DOHH2 (cell line): Measurements from ENCODE around the gene DAPP1.

Source experiments
- H3F3A ChIP-seq: fragments of 200-600 bp; sonication (generic), shearing (Covaris generic); 2 replicates; pipeline ENCODE4 v1.6.0; 2016; ENCODE audit warnings: antibody characterized with exemption, mild to moderate bottlenecking; ENCODE audit not compliant: control insufficient read depth, insufficient read depth
- H3K27ac ChIP-seq: fragments of 200-600 bp; sonication (generic); 2 replicates; pipeline ENCODE4 v1.5.1; 2014; ENCODE audit warnings: low read depth, mild to moderate bottlenecking, low read length, moderate library complexity
- H3K27me3 ChIP-seq: fragments of 200-600 bp; sonication (generic); 2 replicates; pipeline ENCODE4 v1.6.1; 2014; ENCODE audit warnings: mild to moderate bottlenecking, low read length, mixed read lengths; ENCODE audit not compliant: control insufficient read depth
- H3K36me3 ChIP-seq: fragments of 200-600 bp; sonication (generic); 2 replicates; pipeline ENCODE4 v1.6.1; 2014; ENCODE audit warnings: mild to moderate bottlenecking, low read length, moderate library complexity, mixed read lengths; ENCODE audit not compliant: control insufficient read depth
- H3K4me1 ChIP-seq: fragments of 200-600 bp; sonication (generic); 2 replicates; pipeline ENCODE4 v1.6.1; 2014; ENCODE audit warnings: mild to moderate bottlenecking, low read length, mixed read lengths; ENCODE audit not compliant: control insufficient read depth
- H3K4me2 ChIP-seq: fragments of 200-600 bp; sonication (generic); 2 replicates; pipeline ENCODE4 v1.6.0; 2014; ENCODE audit warnings: mild to moderate bottlenecking, low read length, moderate library complexity
- H3K4me3 ChIP-seq: fragments of 200-600 bp; sonication (generic); 2 replicates; pipeline ENCODE4 v1.5.1; 2014; ENCODE audit warnings: mild to moderate bottlenecking, low read length, mixed read lengths
- H3K79me2 ChIP-seq: fragments of 200-600 bp; sonication (generic); 2 replicates; pipeline ENCODE4 v1.6.1; 2014; ENCODE audit warnings: mild to moderate bottlenecking, low read length, mixed read lengths; ENCODE audit not compliant: control insufficient read depth
- H3K9me2 ChIP-seq: fragments of 200-600 bp; sonication (generic); replicated peaks from 2 replicates; pipeline ENCODE4 v1.6.1; 2014; ENCODE audit warnings: mild to moderate bottlenecking, low read length, mixed read lengths; ENCODE audit not compliant: control insufficient read depth
- H3K9me3 ChIP-seq: fragments of 200-600 bp; sonication (generic); 2 replicates; pipeline ENCODE4 v1.6.1; 2014; ENCODE audit warnings: antibody characterized with exemption, low read length, mixed read lengths; ENCODE audit not compliant: control insufficient read depth, insufficient read depth
- H4K20me1 ChIP-seq: fragments of 200-600 bp; sonication (generic); 2 replicates; pipeline ENCODE4 v1.6.0; 2014; ENCODE audit warnings: low read depth, mild to moderate bottlenecking, antibody characterized with exemption, low read length, moderate library complexity; ENCODE audit not compliant: control insufficient read depth, insufficient read depth
- EZH2phosphoT487 ChIP-seq: fragments of 200-600 bp; sonication (generic); IDR thresholded peaks from 2 replicates; pipeline ENCODE4 v1.6.1; 2017; ENCODE audit warnings: borderline replicate concordance, mild to moderate bottlenecking, antibody characterized with exemption, low read length, moderate library complexity, mixed read lengths
- TF ChIP-seq, protein P1 (sequence below): fragments of 200-600 bp; sonication (generic); IDR thresholded peaks from one replicate; pipeline ENCODE4 v1.5.1; 2014; ENCODE audit warnings: antibody characterized with exemption, mild to moderate bottlenecking, low read depth, low read length; ENCODE audit not compliant: poor library complexity, severe bottlenecking

DAPP1 gene

DNA sequence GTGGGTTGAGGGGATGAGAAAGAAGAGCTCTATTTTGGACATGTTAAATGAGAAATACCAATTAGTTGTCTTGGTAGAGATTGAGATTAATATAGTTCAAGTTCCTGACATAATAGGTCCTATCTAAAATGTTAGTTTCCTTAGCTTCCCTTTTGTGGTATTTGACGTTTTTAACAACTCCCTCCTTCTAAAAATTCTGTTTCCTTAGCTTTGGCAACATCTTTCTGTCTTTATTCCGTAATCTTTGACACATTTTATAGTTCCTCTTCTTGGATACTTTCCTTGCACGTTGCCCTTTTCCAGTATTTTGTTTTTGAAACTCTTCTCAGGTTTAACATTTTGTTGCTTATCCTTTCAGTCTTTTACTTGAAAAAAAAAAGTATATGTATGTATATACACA lies 40.7 kb downstream of the DAPP1 start:
- Histone ChIP-seq H3K27ac (no peak overlapping the region), H4K20me1 (no peaks in the 10 kb centered on the region), H3K9me2 (no peaks in the 10 kb centered on the region), H3K79me2 (no peaks in the 10 kb centered on the region), H3F3A (no peaks in the 10 kb centered on the region; the same call in 1 of the 2 replicates), H3K4me3 (no peak overlapping the region), H3K9me3 (no peaks in the 10 kb centered on the region), H3K4me1 (peaks cover 26% of the 10 kb centered on the region), H3K27me3 (no peaks in the 10 kb centered on the region), H3K4me2 (no peak overlapping the region), H3K36me3 (peaks cover 90% of the 10 kb centered on the region)
- TF ChIP-seq, protein P1, sequence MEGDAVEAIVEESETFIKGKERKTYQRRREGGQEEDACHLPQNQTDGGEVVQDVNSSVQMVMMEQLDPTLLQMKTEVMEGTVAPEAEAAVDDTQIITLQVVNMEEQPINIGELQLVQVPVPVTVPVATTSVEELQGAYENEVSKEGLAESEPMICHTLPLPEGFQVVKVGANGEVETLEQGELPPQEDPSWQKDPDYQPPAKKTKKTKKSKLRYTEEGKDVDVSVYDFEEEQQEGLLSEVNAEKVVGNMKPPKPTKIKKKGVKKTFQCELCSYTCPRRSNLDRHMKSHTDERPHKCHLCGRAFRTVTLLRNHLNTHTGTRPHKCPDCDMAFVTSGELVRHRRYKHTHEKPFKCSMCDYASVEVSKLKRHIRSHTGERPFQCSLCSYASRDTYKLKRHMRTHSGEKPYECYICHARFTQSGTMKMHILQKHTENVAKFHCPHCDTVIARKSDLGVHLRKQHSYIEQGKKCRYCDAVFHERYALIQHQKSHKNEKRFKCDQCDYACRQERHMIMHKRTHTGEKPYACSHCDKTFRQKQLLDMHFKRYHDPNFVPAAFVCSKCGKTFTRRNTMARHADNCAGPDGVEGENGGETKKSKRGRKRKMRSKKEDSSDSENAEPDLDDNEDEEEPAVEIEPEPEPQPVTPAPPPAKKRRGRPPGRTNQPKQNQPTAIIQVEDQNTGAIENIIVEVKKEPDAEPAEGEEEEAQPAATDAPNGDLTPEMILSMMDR: no peak
- no peak for TF ChIP-seq EZH2phosphoT487

DNA sequence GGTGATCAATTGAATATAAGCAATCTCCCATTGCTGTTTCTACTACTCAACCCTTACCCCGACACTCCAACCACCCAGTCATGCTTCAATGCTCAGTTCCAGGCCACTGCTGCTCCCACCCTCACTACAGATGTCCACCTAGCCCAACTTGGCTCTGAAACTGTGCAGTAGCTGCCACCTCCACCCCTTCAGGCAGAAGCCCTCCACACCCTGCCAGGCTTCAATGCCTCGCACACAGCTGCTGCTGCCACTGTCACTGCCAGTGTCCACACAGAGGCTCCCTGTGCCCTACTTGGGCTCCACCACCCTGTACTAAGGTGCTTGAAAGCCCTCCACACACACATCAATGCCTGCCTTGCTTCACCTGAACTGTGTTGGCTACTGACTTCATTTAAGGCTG lies 43.0 kb downstream of the DAPP1 start:
- Histone ChIP-seq H3K4me1 (peaks cover 23% of the 10 kb centered on the region), H3K9me2 (no peaks in the 10 kb centered on the region), H3K36me3 (peaks cover 85% of the 10 kb centered on the region), H4K20me1 (no peaks in the 10 kb centered on the region), H3K27ac (no peak overlapping the region), H3K9me3 (no peaks in the 10 kb centered on the region), H3K4me3 (no peak overlapping the region), H3K79me2 (no peaks in the 10 kb centered on the region), H3F3A (peaks cover 5% of the 10 kb centered on the region), H3K4me2 (no peak overlapping the region), H3K27me3 (no peaks in the 10 kb centered on the region)
- TF ChIP-seq, protein P1: no peak
- no peak for TF ChIP-seq EZH2phosphoT487

DNA sequence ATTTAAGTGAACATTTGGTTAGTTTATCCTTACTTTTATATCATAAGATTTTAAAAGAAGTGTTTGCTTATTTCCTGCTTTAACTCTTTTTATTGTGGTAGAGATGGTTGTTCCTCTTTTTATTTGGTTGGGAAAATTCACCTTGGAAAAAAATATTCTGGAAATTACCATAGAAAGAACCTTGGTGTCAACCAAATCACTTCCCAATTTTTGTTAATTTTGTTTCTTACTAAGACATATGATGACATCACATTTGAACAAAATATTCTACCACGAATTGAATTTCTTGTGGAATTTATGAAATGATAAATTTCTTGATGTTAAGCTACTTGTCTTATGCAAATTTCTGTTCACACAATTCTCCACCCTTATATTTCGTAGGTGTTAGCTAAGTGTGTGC lies 43.9 kb downstream of the DAPP1 start:
- Histone ChIP-seq H3K36me3 (peaks cover 85% of the 10 kb centered on the region), H3K27ac (no peak overlapping the region)

More for the DNA sequence above, 43.9 kb downstream of the DAPP1 start:
- H3K27me3 ChIP-seq: no peaks in the 10 kb centered on the region
- no peak overlapping the region for H3K4me2 ChIP-seq
- TF ChIP-seq EZH2phosphoT487: no peak
- TF ChIP-seq, protein P1: no peak
- no peak overlapping the region for H3K4me3 ChIP-seq
- H4K20me1 ChIP-seq: no peaks in the 10 kb centered on the region
- no peaks in the 10 kb centered on the region for H3K79me2 ChIP-seq
- no peaks in the 10 kb centered on the region for H3K9me3 ChIP-seq
- peaks cover 14% of the 10 kb centered on the region for H3K4me1 ChIP-seq
- H3K9me2 ChIP-seq: no peaks in the 10 kb centered on the region
- peaks cover 5% of the 10 kb centered on the region for H3F3A ChIP-seq
